ENCODE measurements around the gene RNF26. TPM values are rescaled to one million over a fixed set of nuclear protein-coding genes. Genes with fewer than 3 reads are reported as not detected.

RNF26 gene
- total RNA-seq, 1 experiment from 2014 or later: 45.6 TPM

GRCh38 chr11:119372260-119373058 lies 38.1 kb downstream of the RNF26 start:
- POLR2A ChIA-PET: interaction anchor here (0.5 to 1.2 kb wide), 2 partner anchors 12 to 34 kb away, joined by 3 to 4 read pairs; no protein-coding TSS in a partner anchor
- TF ChIP-seq MAX (IDR thresholded peaks at IDR 0.05) (no peak), ELF1 (IDR thresholded peaks at IDR 0.05; ENCODE audit: borderline replicate concordance, low read depth) (no peak), REST (IDR thresholded peaks at IDR 0.05; ENCODE audit: low read depth) (no peak), FOSL1 (IDR thresholded peaks at IDR 0.05; ENCODE audit: low read depth) (no peak), JUND (IDR thresholded peaks at IDR 0.05) (no peak), ZNF274 (IDR thresholded peaks at IDR 0.05; ENCODE audit: low read depth, low read length) (no peak), ZBTB33 (IDR thresholded peaks at IDR 0.05; ENCODE audit: extremely low read depth, insufficient replicate concordance, low read length) (no peak), TCF7L2 (IDR thresholded peaks at IDR 0.05; ENCODE audit: borderline replicate concordance, extremely low read depth, insufficient read depth, insufficient read length) (no peak), POLR2AphosphoS5 (IDR thresholded peaks at IDR 0.05; ENCODE audit: low read depth, low read length) (no peak), CTCF (IDR thresholded peaks at IDR 0.05 in 2 of 3, conservative IDR thresholded peaks at IDR 0.05 in 1 of 3; ENCODE audit: borderline replicate concordance in 1 of 3, insufficient read depth in 1 of 3, low read depth in 2 of 3, low read length in 2 of 3) (no peak), CEBPB (IDR thresholded peaks at IDR 0.05; ENCODE audit: low read depth) (no peak), EGR1 (IDR thresholded peaks at IDR 0.05; ENCODE audit: low read depth) (no peak), EZH2 (IDR thresholded peaks at IDR 0.05) (no peak), YY1 (IDR thresholded peaks at IDR 0.05; ENCODE audit: extremely low read depth, insufficient replicate concordance, low read depth, low read length) (no peak), SP1 (IDR thresholded peaks at IDR 0.05; ENCODE audit: low read depth) (no peak), RAD21 (IDR thresholded peaks at IDR 0.05; ENCODE audit: low read depth) (no peak), SIN3A (IDR thresholded peaks at IDR 0.05; ENCODE audit: low read depth) (no peak), ZFX (IDR thresholded peaks at IDR 0.05) (no peak), ATF3 (IDR thresholded peaks at IDR 0.05) (no peak)

More at GRCh38 chr11:119372260-119373058, 38.1 kb downstream of the RNF26 start:
- ATAC-seq (no peak), DNase-seq (ENCODE audit: low read depth, low spot score) (no peak)
- H3K4me1 ChIP-seq (ENCODE audit: control insufficient read depth in 1 of 2, insufficient read depth in 2 of 2, low read length in 2 of 2): peaks cover 35 to 42% of the 10 kb centered on the region in 2 experiments
- no peaks in the 10 kb centered on the region for H3K27me3 ChIP-seq (ENCODE audit: insufficient read depth, low read length)
- H3K9ac ChIP-seq (ENCODE audit: low read length): no peak overlapping the region
- no peaks in the 10 kb centered on the region for H4K20me1 ChIP-seq (ENCODE audit: insufficient read depth)
- H3K9me3 ChIP-seq (ENCODE audit: control insufficient read depth in 1 of 2, insufficient read depth in 1 of 2, low read depth in 1 of 2, low read length in 2 of 2): no peaks in the 10 kb centered on the region
- intact Hi-C loops (cut with micrococcal nuclease): no loop called here
- no peaks in the 10 kb centered on the region for H3K36me3 ChIP-seq (ENCODE audit: control insufficient read depth in 1 of 2, insufficient read depth in 2 of 2, low read length in 2 of 2)
- BruUV-seq (replicated peaks): no TSS peak
- ChIA-PET CTCF (interaction anchor here (1.0 to 7.5 kb wide), 5 partner anchors 9 to 33 kb away, joined by 3 to 54 read pairs (median 9); partner anchors contain the start of gene USP2), RAD21 (ENCODE audit: low non-redundant PET in 1 of 2, low total read pairs in 2 of 2, uncharacterized antibody in 2 of 2, unreplicated experiment in 2 of 2) (interaction anchor here (0.7 to 1.0 kb wide), 2 partner anchors 16 kb away, joined by 3 read pairs; no protein-coding TSS in a partner anchor)
- no peaks in the 10 kb centered on the region for H3K79me2 ChIP-seq (ENCODE audit: insufficient read depth, low read length)
- H3K27ac ChIP-seq (ENCODE audit: low read depth, low read length): no peak overlapping the region
- no peak overlapping the region for H3K4me2 ChIP-seq (ENCODE audit: low read length)
- H2AFZ ChIP-seq (ENCODE audit: low read depth, low read length, poor library complexity, severe bottlenecking): no peak overlapping the region
- no peak overlapping the region for H3K4me3 ChIP-seq (replicated peaks in 1 of 2; ENCODE audit: low read depth in 1 of 2, low read length in 2 of 2)
- H3K9me2 ChIP-seq (ENCODE audit: insufficient read depth): no peaks in the 10 kb centered on the region

Data from HCT116 (cell line).